HG03520 (cell line): ENCODE results near the gene DPH1.

Experiments
- ATAC-seq: cut with Tn5 transposase; IDR thresholded peaks from one replicate; pipeline ENCODE4 v1.9.1; 2021; ENCODE audit warnings: mild to moderate bottlenecking, moderate library complexity; ENCODE audit not compliant: unreplicated experiment

Gene DPH1

GRCh38 chr17:2075336-2076086, 45.6 kb downstream of the DPH1 start:
- ATAC-seq: no peak

- no peak for ATAC-seq
These were observed 46.4 kb downstream of the DPH1 start for GRCh38 chr17:2076087-2076984.

- ATAC-seq: no peak
These were observed 47.1 kb downstream of the DPH1 start for GRCh38 chr17:2077040-2077439.

DNA sequence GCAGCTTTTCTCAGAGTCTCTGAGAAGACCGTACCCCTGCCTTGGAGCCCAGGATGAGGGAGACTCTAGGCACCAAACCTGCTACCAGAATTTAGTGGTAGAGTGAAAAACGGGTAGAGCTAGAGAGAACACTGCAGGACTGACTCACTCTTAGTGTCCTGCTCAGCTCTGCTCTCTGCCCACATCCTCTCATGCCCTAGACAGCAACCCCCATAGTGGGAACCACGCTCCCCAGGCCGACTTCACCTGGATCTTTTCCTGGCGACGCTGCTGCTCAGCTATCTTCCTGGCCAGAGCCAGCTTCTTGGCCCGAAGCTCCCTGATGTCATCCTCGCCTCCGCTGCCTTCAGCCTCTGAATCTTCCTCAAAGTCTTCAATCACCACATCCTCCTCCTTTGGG, 51.6 kb downstream of the DPH1 start:
- ATAC-seq: no peak

GRCh38 chr17:2082003-2082781, 52.2 kb downstream of the DPH1 start:
- no peak for ATAC-seq

DNA sequence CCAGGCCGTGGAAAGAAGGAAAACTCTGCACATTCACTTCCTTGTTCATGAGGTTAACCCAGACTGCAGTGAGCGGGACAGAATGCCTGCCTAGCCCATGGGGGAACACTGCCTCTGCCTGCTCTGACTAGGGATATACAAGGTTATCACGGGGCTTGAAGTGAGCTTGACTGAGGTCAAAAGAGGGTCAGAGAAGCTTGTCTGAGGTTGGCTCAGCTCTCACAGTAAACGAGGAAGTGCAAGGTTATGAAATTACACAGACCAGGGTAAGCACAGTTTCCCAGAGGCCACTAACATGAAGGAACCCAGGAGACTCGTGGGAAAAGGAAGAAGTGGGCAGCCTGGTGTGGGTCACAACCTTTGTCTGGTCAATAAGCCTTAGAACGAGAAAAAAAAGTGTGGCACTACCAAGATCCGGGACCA, 53.7 kb downstream of the DPH1 start:
- ATAC-seq: no peak

- ATAC-seq: no peak
These were observed 54.2 kb downstream of the DPH1 start for GRCh38 chr17:2084036-2084765.

DNA sequence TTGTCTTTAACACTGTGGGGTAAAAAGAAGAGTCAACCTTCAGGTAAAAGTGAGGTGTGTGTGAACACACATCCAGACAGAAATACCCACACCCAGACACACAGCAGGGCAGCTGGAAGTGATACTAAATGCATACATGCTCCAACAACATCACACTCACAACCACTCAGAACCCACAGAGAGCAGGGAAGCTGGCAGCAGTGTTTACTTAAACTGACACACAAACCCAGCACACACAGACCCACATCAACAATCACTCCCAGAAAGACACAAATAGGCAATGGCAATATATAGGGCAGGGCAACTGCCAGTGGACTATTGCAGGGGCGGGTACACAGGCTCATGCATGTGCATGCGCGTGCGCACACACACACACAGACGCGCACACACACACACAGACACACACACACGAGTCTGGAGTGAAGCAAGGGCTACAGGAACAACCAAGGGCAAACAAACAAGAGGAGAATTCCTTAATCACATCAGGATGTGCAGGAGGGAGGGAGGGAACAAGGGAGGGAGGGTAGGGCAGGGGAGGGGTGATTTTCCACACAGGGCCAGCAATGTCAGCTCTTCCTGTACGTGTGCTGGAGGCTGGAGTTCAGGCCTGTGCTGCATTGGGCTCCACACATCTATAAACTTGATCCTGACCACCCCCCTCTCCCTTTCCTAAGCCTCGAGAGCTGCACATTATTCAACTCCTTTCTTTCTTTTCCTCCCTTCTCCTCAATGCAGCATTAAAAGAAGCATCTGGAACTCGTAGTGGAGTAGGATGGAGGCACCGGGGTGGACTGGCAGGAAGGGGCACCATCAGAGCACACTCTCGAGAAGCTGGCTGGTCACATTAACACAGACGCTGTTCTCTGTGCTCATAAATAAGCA, 55.1 kb downstream of the DPH1 start:
- ATAC-seq: no peak

DNA sequence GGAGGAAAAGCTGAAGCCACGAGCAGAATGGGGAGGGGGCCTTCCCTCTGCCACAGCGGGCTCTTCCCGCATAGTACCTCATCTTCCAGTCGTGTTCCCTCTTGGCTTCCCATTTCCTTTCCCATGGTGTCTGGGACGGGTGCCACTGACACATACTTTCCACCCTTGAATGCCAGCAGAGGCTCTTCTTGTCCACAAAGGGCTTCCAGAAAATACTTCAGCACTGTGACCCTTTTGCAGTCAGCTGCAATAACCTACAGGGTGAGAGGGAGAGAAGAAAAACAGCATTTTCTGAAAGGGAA, 55.6 kb downstream of the DPH1 start:
- ATAC-seq: no peak

DNA sequence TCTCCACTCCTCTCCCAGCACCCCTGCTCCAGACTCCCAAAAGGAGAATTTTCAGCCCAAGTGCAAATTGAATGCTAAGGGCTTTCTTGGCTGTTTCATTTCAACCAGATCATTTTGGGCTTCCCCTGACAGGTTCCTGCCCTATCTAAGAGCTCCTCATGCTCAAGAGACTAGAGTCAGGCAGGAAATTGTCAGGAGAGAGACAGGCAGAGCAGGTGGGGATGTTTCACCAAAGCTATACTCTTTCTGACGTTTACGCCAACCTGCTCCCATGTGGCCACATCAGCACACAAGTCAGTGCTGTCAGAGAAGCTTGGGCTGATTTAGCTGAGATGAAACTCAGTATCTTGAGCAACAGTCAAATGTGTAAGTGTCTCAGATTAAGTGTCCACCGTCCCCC, 56.4 kb downstream of the DPH1 start:
- ATAC-seq: no peak

DNA sequence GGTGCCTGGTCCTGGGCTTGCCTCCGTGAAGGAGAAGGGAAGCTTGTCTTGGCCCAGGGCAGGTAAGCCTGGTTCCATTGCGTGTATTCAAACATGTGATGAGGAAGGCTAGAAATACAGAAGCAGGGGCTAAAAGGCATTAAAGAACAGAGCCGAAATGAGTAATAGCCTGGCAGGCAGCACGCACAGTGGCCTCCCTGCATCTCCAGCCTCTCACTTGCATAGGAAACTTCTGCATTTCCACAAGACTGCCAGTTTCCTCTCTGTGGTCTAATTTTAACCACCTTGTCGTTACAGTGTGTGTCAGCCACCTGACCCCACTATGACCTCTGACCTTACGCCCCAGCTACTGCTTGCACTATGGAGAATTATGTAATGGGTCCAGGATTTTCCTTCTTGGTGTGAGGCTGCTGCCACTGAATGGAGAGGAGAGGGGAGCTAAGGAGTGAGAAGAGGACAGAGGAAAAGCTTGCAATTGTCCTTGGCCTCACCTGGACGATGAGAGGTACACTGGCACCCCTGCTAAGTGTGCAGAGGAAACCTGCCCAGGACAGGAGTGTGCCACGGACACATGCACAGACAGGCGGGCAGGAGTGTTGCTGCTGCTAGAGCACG, 57.8 kb downstream of the DPH1 start:
- no peak for ATAC-seq

- ATAC-seq: peak; percentile 24
These were observed 59.1 kb downstream of the DPH1 start for GRCh38 chr17:2089021-2089422.

- no peak for ATAC-seq
These were observed 60.3 kb downstream of the DPH1 start for GRCh38 chr17:2090210-2090641.

DNA sequence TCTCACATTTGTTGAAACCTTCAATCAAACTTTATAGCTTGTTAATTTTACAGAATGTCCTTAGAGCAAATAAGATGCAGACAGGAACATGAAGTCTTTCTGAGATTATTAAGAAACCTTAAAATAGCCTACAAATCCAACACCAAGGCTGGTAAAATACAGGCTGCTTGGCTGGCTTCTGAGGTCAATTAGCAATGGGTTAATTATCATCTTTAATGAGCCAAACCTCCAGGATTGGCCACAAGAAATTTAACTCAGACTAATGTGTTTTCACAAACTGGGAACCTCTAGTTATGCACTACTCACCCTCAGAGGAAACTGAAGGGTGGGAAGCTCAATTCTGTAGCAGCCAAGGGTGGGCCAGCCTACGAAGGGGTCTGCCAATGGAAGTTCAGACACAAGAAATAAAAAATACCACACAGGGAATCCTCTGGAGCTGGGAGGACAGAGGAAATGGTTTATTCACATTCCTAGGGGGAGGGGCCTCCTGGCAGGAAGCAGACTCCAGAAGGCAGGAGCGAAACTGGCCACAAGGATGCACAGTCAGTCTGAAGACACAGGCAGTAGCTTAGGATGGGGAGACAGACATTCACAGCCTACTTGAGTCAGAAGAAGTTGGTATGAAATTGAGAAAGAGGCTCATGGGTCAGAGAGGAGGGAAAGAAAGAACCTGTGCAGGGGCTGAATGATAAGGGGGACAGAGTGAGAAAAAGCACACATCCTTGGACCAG, 61.0 kb downstream of the DPH1 start:
- no peak for ATAC-seq

DNA sequence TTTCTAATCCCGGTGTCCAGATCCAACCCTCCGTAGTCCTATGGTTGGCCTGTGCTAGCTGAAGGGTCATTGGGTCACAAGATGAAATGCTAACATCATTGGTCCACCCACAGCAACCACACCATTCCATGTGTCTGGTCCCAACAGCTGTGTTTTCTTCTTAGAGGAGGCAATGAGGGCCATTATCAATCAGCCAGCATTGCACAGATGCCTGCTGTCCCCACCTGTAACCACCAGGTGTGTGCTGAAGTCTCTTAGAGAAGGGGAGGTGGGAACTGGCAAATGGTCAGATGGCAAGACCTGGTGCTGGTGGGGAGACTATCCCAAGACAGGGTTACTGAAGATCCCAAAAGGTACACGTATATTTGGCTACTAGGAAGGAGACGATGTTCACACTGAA, 62.3 kb downstream of the DPH1 start:
- ATAC-seq: no peak

DNA sequence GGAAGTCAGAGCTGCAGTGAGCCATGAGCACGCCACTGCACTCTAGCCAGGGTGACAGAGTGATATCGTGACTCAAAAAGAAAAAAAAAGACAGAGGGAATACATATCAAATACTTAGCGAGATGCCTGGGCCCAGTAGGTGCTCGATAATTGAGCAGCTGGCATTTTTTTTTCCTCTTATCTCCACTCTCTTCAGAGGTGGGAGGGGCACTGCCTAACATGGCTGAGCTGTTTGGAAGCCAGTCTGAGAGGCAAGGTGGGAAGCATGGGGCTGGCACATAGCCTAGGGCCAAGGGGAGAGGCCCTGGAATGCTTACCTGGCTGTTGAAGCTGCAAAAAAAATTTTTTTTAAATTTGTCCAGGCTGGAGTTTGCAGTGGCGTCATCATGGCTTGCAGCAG, 63.4 kb downstream of the DPH1 start:
- ATAC-seq: no peak
